Osteocyte (in vitro differentiated cells): Measurements from ENCODE around the gene PFDN1. TPM values are rescaled to one million over a fixed set of nuclear protein-coding genes. Genes with fewer than 3 reads are reported as not detected.

Experiments
- DNase-seq: peaks from one replicate; pipeline ENCODE4 v3.0.0; 2021; ENCODE audit warnings: mixed read lengths; ENCODE audit not compliant: unreplicated experiment; ENCODE audit errors: extremely low spot score
- H3K27ac Mint-ChIP-seq: one replicate; pipeline ENCODE4 v1.8.0; 2021; ENCODE audit warnings: mild to moderate bottlenecking, mixed read lengths; ENCODE audit not compliant: unreplicated experiment
- H3K27me3 Mint-ChIP-seq: one replicate; pipeline ENCODE4 v1.8.0; 2021; ENCODE audit warnings: mixed read lengths; ENCODE audit not compliant: unreplicated experiment
- H3K36me3 Mint-ChIP-seq: one replicate; pipeline ENCODE4 v1.8.0; 2021; ENCODE audit warnings: mixed read lengths; ENCODE audit not compliant: unreplicated experiment
- H3K4me1 Mint-ChIP-seq: one replicate; pipeline ENCODE4 v1.8.0; 2021; ENCODE audit warnings: mixed read lengths; ENCODE audit not compliant: unreplicated experiment
- H3K4me3 Mint-ChIP-seq: one replicate; pipeline ENCODE4 v1.8.0; 2021; ENCODE audit warnings: mild to moderate bottlenecking, moderate library complexity, mixed read lengths; ENCODE audit not compliant: unreplicated experiment
- H3K9me3 Mint-ChIP-seq: one replicate; pipeline ENCODE4 v1.8.0; 2021; ENCODE audit warnings: mixed read lengths; ENCODE audit not compliant: unreplicated experiment
- total RNA-seq: library from RNA; stranded (reverse); gene quantifications from 2 replicates; pipeline ENCODE4 v1.2.1, GENCODE V29; 2021
- TF ChIP-seq, protein P1 (sequence below): fragments of 200-600 bp; sonication (generic); IDR thresholded peaks from 2 replicates; pipeline ENCODE4 v1.5.0; 2021; ENCODE audit warnings: antibody characterized with exemption, mild to moderate bottlenecking, moderate library complexity

Gene PFDN1
- total RNA-seq, 1 donor from 2014 or later: 49.6 TPM

- no peak for DNase-seq
- H3K9me3 Mint-ChIP-seq: no peaks in the 10 kb centered on the region
- peaks cover 88% of the 10 kb centered on the region for H3K4me1 Mint-ChIP-seq
- H3K4me3 Mint-ChIP-seq: no peak overlapping the region
- H3K27ac Mint-ChIP-seq: peak overlapping the region; percentile 85
- TF ChIP-seq, protein P1, sequence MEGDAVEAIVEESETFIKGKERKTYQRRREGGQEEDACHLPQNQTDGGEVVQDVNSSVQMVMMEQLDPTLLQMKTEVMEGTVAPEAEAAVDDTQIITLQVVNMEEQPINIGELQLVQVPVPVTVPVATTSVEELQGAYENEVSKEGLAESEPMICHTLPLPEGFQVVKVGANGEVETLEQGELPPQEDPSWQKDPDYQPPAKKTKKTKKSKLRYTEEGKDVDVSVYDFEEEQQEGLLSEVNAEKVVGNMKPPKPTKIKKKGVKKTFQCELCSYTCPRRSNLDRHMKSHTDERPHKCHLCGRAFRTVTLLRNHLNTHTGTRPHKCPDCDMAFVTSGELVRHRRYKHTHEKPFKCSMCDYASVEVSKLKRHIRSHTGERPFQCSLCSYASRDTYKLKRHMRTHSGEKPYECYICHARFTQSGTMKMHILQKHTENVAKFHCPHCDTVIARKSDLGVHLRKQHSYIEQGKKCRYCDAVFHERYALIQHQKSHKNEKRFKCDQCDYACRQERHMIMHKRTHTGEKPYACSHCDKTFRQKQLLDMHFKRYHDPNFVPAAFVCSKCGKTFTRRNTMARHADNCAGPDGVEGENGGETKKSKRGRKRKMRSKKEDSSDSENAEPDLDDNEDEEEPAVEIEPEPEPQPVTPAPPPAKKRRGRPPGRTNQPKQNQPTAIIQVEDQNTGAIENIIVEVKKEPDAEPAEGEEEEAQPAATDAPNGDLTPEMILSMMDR: no peak
- H3K27me3 Mint-ChIP-seq: no peaks in the 10 kb centered on the region
- peaks cover 8% of the 10 kb centered on the region for H3K36me3 Mint-ChIP-seq
These were observed 5.6 kb downstream of the PFDN1 start for GRCh38 chr5:140297283-140297682.

DNA sequence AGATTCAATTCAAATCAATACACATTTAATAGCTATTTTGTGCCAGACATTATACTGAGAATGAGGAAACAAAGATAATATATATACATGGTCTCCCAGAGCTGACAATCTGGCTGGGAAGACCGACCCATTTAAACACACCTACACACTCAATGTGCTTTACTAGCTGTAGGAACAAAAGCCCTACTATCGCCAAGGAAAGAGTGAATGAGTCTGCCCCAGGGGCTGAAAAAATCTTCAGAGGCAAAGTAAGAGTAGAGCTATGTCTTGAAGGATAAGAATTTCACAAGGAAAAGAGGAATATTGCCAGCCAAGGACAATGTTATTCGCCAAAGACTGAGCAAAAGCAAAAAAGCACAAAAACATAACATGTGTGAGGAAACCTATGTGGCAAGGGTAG is 6.6 kb downstream of the PFDN1 start:
- TF ChIP-seq, protein P1: no peak
- peaks cover 8% of the 10 kb centered on the region for H3K36me3 Mint-ChIP-seq
- no peak for DNase-seq
- peaks cover 84% of the 10 kb centered on the region for H3K4me1 Mint-ChIP-seq
- no peak overlapping the region for H3K4me3 Mint-ChIP-seq
- H3K9me3 Mint-ChIP-seq: no peaks in the 10 kb centered on the region
- no peaks in the 10 kb centered on the region for H3K27me3 Mint-ChIP-seq
- H3K27ac Mint-ChIP-seq: peak overlapping the region; percentile 52

- TF ChIP-seq, protein P1: no peak
- no peaks in the 10 kb centered on the region for H3K9me3 Mint-ChIP-seq
- H3K4me3 Mint-ChIP-seq: no peak overlapping the region
- H3K36me3 Mint-ChIP-seq: peaks cover 6% of the 10 kb centered on the region
- H3K27me3 Mint-ChIP-seq: no peaks in the 10 kb centered on the region
- H3K4me1 Mint-ChIP-seq: peaks cover 81% of the 10 kb centered on the region
- DNase-seq: peak; percentile 89
- H3K27ac Mint-ChIP-seq: peak overlapping the region; percentile 86
These were observed 7.5 kb downstream of the PFDN1 start for GRCh38 chr5:140295414-140295813.

DNA sequence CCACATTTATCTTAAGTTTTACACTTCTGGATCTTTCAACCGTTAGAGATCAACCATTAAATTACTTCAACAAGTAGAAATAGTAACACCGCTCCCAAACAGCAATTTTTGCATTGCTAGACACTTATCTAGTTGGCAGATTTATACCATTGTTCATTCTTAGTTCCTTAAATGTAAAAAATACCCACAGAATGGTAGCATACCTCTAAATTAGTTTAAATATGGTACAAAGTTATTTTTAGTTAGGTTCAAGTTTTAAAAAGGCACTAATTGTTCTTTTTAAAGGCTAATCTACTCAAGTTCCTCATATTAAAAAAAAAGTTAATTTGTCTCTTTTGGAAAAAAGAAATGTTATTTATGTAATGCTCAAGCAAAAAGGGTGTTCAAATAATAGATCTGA is 8.1 kb downstream of the PFDN1 start:
- H3K4me1 Mint-ChIP-seq: peaks cover 78% of the 10 kb centered on the region
- DNase-seq: no peak
- no peak overlapping the region for H3K4me3 Mint-ChIP-seq
- no peaks in the 10 kb centered on the region for H3K27me3 Mint-ChIP-seq
- no peaks in the 10 kb centered on the region for H3K9me3 Mint-ChIP-seq
- H3K27ac Mint-ChIP-seq: peak overlapping the region; percentile 86
- peaks cover 3% of the 10 kb centered on the region for H3K36me3 Mint-ChIP-seq
- TF ChIP-seq, protein P1: no peak

DNA sequence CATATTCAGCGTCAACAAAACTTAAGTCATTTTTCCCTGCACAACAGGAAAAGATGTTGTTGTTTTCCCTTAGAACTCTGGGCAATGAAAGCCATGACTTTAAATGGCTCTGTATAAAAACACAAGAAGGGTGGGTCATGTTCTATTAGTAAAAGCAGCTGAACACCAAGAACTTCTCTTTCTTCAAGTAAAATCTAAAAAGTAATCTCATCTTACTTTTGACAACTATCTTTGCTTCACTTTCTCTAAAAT is 9.1 kb downstream of the PFDN1 start:
- H3K4me1 Mint-ChIP-seq: peaks cover 70% of the 10 kb centered on the region
- DNase-seq: no peak
- H3K4me3 Mint-ChIP-seq: no peak overlapping the region
- H3K9me3 Mint-ChIP-seq: no peaks in the 10 kb centered on the region
- TF ChIP-seq, protein P1: no peak
- no peaks in the 10 kb centered on the region for H3K27me3 Mint-ChIP-seq
- H3K27ac Mint-ChIP-seq: peak overlapping the region; percentile 32
- H3K36me3 Mint-ChIP-seq: no peaks in the 10 kb centered on the region
